ENCODE data around the gene OR10J5.

Gene OR10J5

DNA sequence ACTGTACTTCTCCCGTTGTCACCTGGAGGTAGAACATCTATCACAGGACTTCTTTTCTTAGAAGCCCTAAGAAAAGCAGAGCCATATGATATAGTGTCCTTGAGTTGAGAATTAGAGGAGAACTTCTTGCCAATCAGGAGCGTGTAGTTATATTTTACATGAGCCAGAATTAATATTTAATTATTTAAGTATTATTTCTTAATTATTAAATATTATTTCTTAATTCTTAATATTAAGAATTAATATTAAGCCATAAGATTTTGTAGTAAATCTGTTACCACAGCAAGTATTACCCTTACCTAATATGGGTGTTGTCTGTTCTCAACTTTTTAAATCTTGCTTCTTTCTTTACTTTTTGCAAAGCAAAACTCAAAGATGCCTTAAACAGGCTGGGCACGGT, 41.6 kb upstream of the OR10J5 start (continued):
- TF ChIP-seq, protein P1, sequence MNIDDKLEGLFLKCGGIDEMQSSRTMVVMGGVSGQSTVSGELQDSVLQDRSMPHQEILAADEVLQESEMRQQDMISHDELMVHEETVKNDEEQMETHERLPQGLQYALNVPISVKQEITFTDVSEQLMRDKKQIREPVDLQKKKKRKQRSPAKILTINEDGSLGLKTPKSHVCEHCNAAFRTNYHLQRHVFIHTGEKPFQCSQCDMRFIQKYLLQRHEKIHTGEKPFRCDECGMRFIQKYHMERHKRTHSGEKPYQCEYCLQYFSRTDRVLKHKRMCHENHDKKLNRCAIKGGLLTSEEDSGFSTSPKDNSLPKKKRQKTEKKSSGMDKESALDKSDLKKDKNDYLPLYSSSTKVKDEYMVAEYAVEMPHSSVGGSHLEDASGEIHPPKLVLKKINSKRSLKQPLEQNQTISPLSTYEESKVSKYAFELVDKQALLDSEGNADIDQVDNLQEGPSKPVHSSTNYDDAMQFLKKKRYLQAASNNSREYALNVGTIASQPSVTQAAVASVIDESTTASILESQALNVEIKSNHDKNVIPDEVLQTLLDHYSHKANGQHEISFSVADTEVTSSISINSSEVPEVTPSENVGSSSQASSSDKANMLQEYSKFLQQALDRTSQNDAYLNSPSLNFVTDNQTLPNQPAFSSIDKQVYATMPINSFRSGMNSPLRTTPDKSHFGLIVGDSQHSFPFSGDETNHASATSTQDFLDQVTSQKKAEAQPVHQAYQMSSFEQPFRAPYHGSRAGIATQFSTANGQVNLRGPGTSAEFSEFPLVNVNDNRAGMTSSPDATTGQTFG (tag by site-specific recombination; IDR thresholded peaks at IDR 0.05; ENCODE audit: borderline replicate concordance): no peak

DNA sequence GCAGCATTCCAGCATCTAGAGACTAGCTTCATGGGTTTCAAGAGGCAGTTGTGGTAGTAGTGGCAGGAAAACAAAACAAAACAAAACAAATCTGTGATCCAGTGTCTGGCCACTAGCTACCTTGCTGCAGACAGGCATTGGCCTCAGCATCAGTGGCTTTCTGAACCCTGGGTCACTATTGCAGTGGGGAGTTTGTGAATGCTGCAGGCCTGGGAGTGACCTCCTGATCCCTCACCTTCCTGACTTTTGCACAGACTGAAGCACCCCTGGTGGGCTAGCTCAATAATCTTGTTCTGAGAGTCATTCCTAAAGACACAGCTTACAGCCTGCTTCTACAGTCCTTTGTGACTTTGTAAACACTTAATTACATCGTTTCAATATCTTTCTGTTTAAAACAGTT, 26.9 kb upstream of the OR10J5 start:
- Histone ChIP-seq H3K27ac (ENCODE audit: extremely low read depth, low read depth, low read length) (no peak overlapping the region), H3K36me3 (ENCODE audit: control insufficient read depth in 2 of 2, insufficient read depth in 1 of 2, low read length in 2 of 2) (no peaks in the 10 kb centered on the region), H3K4me1 (ENCODE audit: control insufficient read depth, insufficient read depth, low read length) (no peaks in the 10 kb centered on the region), H3K9me3 (ENCODE audit: control insufficient read depth, insufficient read depth, low read depth, low read length) (no peaks in the 10 kb centered on the region), H3K4me3 (ENCODE audit: low read depth, low read length) (no peak overlapping the region)
- CTCF ChIA-PET: interaction anchor here (0.6 kb wide), 2 partner anchors 18 to 44 kb away, joined by 3 read pairs; no protein-coding TSS in a partner anchor
- TF ChIP-seq ZNF155 (tag by site-specific recombination; IDR thresholded peaks at IDR 0.05): no peak
- TF ChIP-seq ZFP41 (tag by site-specific recombination; IDR thresholded peaks at IDR 0.05; ENCODE audit: borderline replicate concordance): no peak
- TF ChIP-seq SP3 (tag by site-specific recombination; IDR thresholded peaks at IDR 0.05): no peak
- TF ChIP-seq PRDM1 (tag by site-specific recombination; IDR thresholded peaks at IDR 0.05): no peak
- TF ChIP-seq, protein P2, sequence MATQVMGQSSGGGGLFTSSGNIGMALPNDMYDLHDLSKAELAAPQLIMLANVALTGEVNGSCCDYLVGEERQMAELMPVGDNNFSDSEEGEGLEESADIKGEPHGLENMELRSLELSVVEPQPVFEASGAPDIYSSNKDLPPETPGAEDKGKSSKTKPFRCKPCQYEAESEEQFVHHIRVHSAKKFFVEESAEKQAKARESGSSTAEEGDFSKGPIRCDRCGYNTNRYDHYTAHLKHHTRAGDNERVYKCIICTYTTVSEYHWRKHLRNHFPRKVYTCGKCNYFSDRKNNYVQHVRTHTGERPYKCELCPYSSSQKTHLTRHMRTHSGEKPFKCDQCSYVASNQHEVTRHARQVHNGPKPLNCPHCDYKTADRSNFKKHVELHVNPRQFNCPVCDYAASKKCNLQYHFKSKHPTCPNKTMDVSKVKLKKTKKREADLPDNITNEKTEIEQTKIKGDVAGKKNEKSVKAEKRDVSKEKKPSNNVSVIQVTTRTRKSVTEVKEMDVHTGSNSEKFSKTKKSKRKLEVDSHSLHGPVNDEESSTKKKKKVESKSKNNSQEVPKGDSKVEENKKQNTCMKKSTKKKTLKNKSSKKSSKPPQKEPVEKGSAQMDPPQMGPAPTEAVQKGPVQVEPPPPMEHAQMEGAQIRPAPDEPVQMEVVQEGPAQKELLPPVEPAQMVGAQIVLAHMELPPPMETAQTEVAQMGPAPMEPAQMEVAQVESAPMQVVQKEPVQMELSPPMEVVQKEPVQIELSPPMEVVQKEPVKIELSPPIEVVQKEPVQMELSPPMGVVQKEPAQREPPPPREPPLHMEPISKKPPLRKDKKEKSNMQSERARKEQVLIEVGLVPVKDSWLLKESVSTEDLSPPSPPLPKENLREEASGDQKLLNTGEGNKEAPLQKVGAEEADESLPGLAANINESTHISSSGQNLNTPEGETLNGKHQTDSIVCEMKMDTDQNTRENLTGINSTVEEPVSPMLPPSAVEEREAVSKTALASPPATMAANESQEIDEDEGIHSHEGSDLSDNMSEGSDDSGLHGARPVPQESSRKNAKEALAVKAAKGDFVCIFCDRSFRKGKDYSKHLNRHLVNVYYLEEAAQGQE (tag by site-specific recombination; IDR thresholded peaks at IDR 0.05): no peak
- TF ChIP-seq, protein P3, sequence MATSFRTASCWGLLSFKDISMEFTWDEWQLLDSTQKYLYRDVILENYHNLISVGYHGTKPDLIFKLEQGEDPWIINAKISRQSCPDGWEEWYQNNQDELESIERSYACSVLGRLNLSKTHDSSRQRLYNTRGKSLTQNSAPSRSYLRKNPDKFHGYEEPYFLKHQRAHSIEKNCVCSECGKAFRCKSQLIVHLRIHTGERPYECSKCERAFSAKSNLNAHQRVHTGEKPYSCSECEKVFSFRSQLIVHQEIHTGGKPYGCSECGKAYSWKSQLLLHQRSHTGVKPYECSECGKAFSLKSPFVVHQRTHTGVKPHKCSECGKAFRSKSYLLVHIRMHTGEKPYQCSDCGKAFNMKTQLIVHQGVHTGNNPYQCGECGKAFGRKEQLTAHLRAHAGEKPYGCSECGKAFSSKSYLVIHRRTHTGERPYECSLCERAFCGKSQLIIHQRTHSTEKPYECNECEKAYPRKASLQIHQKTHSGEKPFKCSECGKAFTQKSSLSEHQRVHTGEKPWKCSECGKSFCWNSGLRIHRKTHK (tag by site-specific recombination; IDR thresholded peaks at IDR 0.05): no peak
- TF ChIP-seq ZNF324 (tag by site-specific recombination; IDR thresholded peaks at IDR 0.05): no peak
- TF ChIP-seq ZSCAN23 (tag by site-specific recombination; IDR thresholded peaks at IDR 0.05): no peak
- TF ChIP-seq ZNF571 (tag by site-specific recombination; IDR thresholded peaks at IDR 0.05): no peak
- TF ChIP-seq ZNF394 (tag by site-specific recombination; IDR thresholded peaks at IDR 0.05; ENCODE audit: borderline replicate concordance): no peak
- POLR2A ChIA-PET: no interaction called here

DNA sequence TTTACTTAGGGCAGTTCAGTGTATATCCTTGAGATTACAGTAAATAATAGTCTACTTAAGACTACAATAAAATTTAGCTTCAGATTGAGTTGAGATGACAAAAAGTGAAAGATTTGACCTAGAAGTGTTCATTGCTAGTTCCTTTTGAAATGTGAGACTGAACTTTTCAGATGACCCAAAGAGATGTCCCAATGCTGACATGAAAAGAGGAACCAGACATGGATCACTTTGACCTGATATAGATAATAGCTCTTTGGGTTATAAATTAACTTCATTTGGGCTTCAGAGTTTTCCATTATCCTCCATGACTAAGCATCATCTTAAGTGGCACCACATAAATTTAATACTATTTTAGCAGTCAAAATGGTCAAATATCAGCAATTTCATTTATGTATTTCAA, 25.7 kb upstream of the OR10J5 start:
- no peaks in the 10 kb centered on the region for H3K9me3 ChIP-seq (ENCODE audit: control insufficient read depth, insufficient read depth, low read depth, low read length)

More for the DNA sequence above, 25.7 kb upstream of the OR10J5 start:
- TF ChIP-seq ZSCAN23 (tag by site-specific recombination; IDR thresholded peaks at IDR 0.05) (no peak), HOXA7 (CRISPR knock-in tag; IDR thresholded peaks at IDR 0.05; ENCODE audit: borderline replicate concordance) (no peak), ZNF221 (tag by site-specific recombination; IDR thresholded peaks at IDR 0.05; ENCODE audit: borderline replicate concordance) (no peak), ZNF785 (tag by site-specific recombination; IDR thresholded peaks at IDR 0.05) (no peak), ZNF416 (tag by site-specific recombination; IDR thresholded peaks at IDR 0.05) (no peak), ZNF629 (tag by site-specific recombination; IDR thresholded peaks at IDR 0.05) (no peak), GLI2 (tag by site-specific recombination; IDR thresholded peaks at IDR 0.05; ENCODE audit: borderline replicate concordance, low read depth) (no peak), TRIM28 (IDR thresholded peaks at IDR 0.05; ENCODE audit: borderline replicate concordance, low read length) (no peak), ZNF560 (tag by site-specific recombination; IDR thresholded peaks at IDR 0.05; ENCODE audit: borderline replicate concordance) (no peak), ZNF37A (tag by site-specific recombination; IDR thresholded peaks at IDR 0.05) (no peak), ZNF133 (tag by site-specific recombination; IDR thresholded peaks at IDR 0.05) (no peak), ZNF658 (tag by site-specific recombination; IDR thresholded peaks at IDR 0.05) (no peak)
- TF ChIP-seq, protein P4, sequence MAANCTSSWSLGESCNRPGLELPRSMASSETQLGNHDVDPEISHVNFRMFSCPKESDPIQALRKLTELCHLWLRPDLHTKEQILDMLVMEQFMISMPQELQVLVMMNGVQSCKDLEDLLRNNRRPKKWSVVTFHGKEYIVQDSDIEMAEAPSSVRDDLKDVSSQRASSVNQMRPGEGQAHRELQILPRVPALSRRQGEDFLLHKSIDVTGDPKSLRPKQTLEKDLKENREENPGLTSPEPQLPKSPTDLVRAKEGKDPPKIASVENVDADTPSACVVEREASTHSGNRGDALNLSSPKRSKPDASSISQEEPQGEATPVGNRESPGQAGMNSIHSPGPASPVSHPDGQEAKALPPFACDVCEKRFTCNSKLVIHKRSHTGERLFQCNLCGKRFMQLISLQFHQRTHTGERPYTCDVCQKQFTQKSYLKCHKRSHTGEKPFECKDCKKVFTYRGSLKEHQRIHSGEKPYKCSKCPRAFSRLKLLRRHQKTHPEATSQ (tag by site-specific recombination; IDR thresholded peaks at IDR 0.05): no peak
- TF ChIP-seq, protein P5, sequence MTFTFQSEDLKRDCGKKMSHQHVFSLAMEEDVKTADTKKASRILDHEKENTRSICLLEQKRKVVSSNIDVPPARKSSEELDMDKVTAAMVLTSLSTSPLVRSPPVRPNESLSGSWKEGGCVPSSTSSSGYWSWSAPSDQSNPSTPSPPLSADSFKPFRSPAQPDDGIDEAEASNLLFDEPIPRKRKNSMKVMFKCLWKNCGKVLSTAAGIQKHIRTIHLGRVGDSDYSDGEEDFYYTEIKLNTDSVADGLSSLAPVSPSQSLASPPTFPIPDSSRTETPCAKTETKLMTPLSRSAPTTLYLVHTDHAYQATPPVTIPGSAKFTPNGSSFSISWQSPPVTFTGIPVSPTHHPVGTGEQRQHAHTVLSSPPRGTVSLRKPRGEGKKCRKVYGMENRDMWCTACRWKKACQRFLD (tag by site-specific recombination; IDR thresholded peaks at IDR 0.05): no peak
- POLR2A ChIA-PET: no interaction called here
- Histone ChIP-seq H3K36me3 (ENCODE audit: control insufficient read depth in 2 of 2, insufficient read depth in 1 of 2, low read length in 2 of 2) (no peaks in the 10 kb centered on the region), H3K27ac (ENCODE audit: extremely low read depth, low read depth, low read length) (no peak overlapping the region), H3K4me3 (ENCODE audit: low read depth, low read length) (no peak overlapping the region), H3K4me1 (ENCODE audit: control insufficient read depth, insufficient read depth, low read length) (no peaks in the 10 kb centered on the region)
- CTCF ChIA-PET: interaction anchor here (0.6 kb wide), 1 partner anchor 237 kb away, joined by 3 read pairs; no protein-coding TSS in a partner anchor
